BJ (cell line): ENCODE measurements around the gene MNX1. TPM values are rescaled to one million over a fixed set of nuclear protein-coding genes. Genes with fewer than 3 reads are reported as not detected.

Experiments
- CTCF ChIA-PET: fragments of 350-600 bp; formaldehyde crosslinking; extraction: SDS; loops from one replicate; lab custom pipeline; 2021; ENCODE audit warnings: antibody characterized with exemption, inconsistent platforms; lab: Yijun Ruan, JAX
- POLR2A ChIA-PET: fragments of 300-600 bp; sonication (Branson Sonifier 250); formaldehyde crosslinking; extraction: SDS; loops from one replicate; lab custom pipeline; 2021; ENCODE audit warnings: antibody characterized with exemption; lab: Charles Lee
- DNase-seq: peaks from one replicate; pipeline ENCODE4 v3.0.0-alpha.2; 2011; ENCODE audit warnings: low read depth
- H3K27me3 ChIP-seq: 2 replicates; pipeline ENCODE4 v1.6.0; 2011; ENCODE audit warnings: low read length; ENCODE audit not compliant: control insufficient read depth, insufficient read depth
- H3K36me3 ChIP-seq: 2 replicates; pipeline ENCODE4 v1.5.1; 2011; ENCODE audit warnings: low read length; ENCODE audit not compliant: control insufficient read depth, insufficient read depth
- H3K4me3 ChIP-seq: 2 replicates; pipeline ENCODE4 v1.5.1; 2011; ENCODE audit warnings: low read depth, mild to moderate bottlenecking, control low read depth, low read length
- polyA minus RNA-seq: library from RNA; depleted of rRNA, polyadenylated mRNA; stranded (reverse); fragments of >200 nt; gene quantifications from 2 replicates; pipeline ENCODE4 v1.2.3, GENCODE V29; 2011; rRNA and poly(A)+ RNA removed
- polyA plus RNA-seq: library from polyadenylated mRNA; depleted of rRNA; stranded (reverse); fragments of >200 nt; gene quantifications from 2 replicates; pipeline ENCODE4 v1.2.3, GENCODE V29; 2011; rRNA removed
- TF ChIP-seq, protein P1 (sequence below): IDR thresholded peaks from 2 replicates; pipeline ENCODE4 v1.5.1; 2011; ENCODE audit warnings: low read depth, mild to moderate bottlenecking, control low read depth, inconsistent platforms, low read length, moderate library complexity; ENCODE audit not compliant: insufficient read depth

The MNX1 gene
- not detected in 2 replicates for polyA plus RNA-seq
- not detected in 2 replicates for polyA minus RNA-seq

DNA sequence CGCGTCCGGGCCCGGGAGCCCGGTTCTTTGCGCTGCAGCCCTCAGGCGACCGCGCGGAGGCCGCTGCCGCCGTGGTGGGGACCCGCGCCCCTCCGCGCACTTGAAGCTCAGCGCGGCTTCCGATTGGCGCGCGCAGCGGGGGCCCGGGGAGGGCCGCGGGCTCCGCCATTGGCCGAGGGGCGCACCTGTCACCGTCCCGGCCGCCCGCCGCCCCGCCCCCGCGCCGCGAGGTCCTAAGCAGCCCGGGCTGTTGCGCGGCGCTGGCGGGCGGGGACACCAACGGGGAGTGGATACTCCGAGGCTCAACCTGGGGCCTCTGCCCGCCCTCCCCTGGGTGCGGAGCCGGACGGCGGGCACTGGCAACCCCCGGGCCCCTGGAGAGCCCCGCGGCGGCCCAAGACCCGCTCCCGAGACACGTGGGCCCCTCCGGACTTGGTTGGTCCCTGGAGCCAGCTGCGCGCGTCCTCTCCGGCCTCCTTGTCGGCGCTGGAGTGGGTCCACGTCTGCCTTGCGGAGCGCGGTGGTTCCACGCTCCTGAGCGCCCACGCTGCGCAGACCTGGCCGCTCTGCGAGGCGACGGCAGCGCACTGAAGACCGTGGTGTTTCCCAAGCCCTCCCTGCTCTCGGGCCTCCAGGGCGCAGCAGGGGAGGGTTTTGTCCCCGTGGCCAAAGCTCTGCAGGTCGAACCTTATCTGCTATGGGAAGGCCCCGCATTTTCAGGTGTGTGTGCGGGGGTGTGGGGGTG lies at the start of gene MNX1:
Gene MNX1, minus strand, starts transcription at position 76 of the 745 bp plus-strand sequence. CDS start 313 bp downstream, outside the sequence.
- no peaks in the 10 kb centered on the region for H3K36me3 ChIP-seq
- ChIA-PET CTCF (no interaction called here), POLR2A (no interaction called here)
- no peak within 1 kb of the TSS for H3K4me3 ChIP-seq
- DNase-seq: no peak
- peaks cover 70% of the 10 kb centered on the region for H3K27me3 ChIP-seq
- TF ChIP-seq, protein P1, sequence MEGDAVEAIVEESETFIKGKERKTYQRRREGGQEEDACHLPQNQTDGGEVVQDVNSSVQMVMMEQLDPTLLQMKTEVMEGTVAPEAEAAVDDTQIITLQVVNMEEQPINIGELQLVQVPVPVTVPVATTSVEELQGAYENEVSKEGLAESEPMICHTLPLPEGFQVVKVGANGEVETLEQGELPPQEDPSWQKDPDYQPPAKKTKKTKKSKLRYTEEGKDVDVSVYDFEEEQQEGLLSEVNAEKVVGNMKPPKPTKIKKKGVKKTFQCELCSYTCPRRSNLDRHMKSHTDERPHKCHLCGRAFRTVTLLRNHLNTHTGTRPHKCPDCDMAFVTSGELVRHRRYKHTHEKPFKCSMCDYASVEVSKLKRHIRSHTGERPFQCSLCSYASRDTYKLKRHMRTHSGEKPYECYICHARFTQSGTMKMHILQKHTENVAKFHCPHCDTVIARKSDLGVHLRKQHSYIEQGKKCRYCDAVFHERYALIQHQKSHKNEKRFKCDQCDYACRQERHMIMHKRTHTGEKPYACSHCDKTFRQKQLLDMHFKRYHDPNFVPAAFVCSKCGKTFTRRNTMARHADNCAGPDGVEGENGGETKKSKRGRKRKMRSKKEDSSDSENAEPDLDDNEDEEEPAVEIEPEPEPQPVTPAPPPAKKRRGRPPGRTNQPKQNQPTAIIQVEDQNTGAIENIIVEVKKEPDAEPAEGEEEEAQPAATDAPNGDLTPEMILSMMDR: no peak

DNA sequence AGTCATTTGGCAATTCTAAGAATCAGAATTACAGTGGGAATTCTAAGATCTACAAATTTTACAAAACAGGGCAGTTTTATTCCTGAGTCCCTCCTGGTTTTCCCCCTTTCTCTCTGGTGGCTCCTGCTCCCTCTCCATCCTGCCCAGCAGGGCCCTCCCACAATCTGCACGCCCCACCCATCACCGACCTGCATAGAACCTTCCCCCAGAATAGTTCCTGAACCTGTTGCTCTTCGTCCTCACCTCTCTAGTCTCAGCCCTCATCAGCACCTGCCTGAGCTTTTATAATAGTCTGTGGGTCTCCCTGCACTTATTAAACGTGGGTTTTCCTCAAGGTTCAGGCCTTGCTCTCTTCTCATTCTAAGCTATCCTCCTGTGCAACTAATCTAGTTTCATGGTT lies 49.1 kb upstream of the MNX1 start:
- H3K36me3 ChIP-seq: no peaks in the 10 kb centered on the region
- ChIA-PET CTCF (no interaction called here), POLR2A (no interaction called here)
- H3K27me3 ChIP-seq: no peaks in the 10 kb centered on the region; the same call in none of the 2 replicates
- TF ChIP-seq, protein P1: no peak
- DNase-seq: no peak
- H3K4me3 ChIP-seq: no peak overlapping the region

DNA sequence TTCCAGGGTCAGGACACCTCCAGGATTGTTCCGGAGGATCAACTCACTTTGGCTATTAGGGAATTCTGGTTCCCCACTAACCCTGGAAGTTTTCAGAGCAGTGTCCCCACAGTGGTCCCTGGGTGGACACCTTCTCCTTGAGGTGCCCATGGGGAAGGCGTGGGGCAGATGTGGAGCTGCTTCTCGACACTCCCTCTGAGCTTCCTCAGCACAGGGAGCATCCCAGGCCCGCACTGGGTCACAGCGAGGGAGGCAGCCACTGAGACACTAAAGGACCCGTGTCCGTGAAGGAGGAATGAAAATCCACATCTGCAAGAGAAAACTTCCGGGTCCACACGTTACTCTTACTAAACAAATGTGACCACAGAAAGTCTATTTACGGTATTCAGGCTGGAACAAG lies 48.2 kb upstream of the MNX1 start:
- ChIA-PET POLR2A (no interaction called here), CTCF (no interaction called here)
- no peak overlapping the region for H3K4me3 ChIP-seq
- TF ChIP-seq, protein P1: no peak
- H3K27me3 ChIP-seq: no peaks in the 10 kb centered on the region; the same call in none of the 2 replicates
- H3K36me3 ChIP-seq: no peaks in the 10 kb centered on the region
- DNase-seq: no peak

DNA sequence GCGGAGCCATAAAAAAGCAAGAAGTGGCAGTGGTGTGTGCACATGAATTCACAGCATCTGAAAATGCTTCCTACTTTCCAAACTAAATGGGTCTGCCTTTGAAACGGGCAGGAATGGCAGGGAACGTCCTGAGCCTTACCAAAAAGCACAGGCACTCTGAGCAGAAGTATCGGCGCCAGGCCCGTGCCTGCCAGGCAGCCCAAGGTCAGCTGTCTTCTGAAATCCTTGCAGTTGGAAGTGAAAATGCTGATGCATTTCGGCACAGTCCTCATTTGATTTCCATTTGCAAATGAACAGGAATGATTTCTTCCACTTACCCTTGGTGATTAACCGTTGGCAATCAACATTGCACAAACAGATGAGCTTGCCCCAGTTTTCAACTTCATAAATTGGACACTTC lies 47.6 kb upstream of the MNX1 start:
- H3K4me3 ChIP-seq: no peak overlapping the region
- H3K36me3 ChIP-seq: no peaks in the 10 kb centered on the region
- TF ChIP-seq, protein P1: no peak
- POLR2A ChIA-PET: no interaction called here
- H3K27me3 ChIP-seq: no peaks in the 10 kb centered on the region; the same call in none of the 2 replicates
- CTCF ChIA-PET: no interaction called here
- DNase-seq: no peak

DNA sequence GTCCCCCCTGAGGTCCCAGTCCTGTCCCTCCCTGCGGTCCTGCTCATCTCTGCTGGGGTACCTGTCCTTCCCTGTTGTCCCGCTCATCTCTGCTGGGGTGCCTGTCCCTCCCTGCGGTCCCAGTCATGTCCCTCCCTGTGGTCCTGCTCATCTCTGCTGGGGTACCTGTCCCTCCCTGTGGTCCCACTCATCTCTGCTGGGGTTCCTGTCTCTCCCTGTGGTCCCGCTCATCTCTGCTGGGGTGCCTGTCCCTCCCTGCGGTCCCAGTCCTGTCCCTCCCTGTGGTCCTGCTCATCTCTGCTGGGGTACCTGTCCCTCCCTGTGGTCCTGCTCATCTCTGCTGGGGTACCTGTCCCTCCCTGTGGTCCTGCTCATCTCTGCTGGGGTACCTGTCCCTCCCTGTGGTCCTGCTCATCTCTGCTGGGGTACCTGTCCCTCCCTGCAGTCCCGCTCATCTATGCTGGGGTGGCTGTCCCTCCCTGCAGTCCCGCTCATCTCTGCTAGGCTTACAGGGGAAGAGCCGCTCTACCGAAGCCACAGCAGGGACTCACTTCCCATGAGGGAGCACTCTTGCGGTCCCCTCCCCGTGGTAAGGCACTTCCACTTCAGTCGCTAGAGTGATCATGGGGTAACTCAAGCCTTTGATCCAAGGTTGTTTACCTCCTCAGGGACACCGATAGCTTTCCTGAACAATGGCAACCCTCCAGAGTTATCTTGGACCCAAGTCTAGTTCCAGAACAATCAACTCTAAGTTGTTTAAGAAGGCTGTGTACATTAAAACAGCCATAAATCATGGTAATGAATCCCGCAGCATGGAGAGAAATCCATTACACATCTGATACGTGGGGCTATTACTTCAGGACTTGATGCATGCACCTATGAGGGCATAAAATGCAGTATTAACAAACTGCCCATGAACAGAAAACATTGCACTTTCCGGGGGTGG lies 46.8 kb upstream of the MNX1 start:
- CTCF ChIA-PET: no interaction called here
- H3K36me3 ChIP-seq: no peaks in the 10 kb centered on the region
- no peak for DNase-seq
- TF ChIP-seq, protein P1: no peak
- H3K4me3 ChIP-seq: no peak overlapping the region
- POLR2A ChIA-PET: no interaction called here
- no peaks in the 10 kb centered on the region; the same call in none of the 2 replicates for H3K27me3 ChIP-seq
